ENCODE results near the gene TECTB.

The TECTB gene

GRCh38 chr10:112259688-112260087, 23.5 kb upstream of the TECTB start:
- TF ChIP-seq GATA2 (IDR thresholded peaks at IDR 0.05; ENCODE audit: low read depth, low read length) = no peak
- TF ChIP-seq GATA3 (IDR thresholded peaks at IDR 0.05; ENCODE audit: low read depth, low read length) = no peak

GRCh38 chr10:112260831-112261230, 22.4 kb upstream of the TECTB start:
- no peak for TF ChIP-seq GATA3 (IDR thresholded peaks at IDR 0.05; ENCODE audit: low read depth, low read length)
- no peak for TF ChIP-seq GATA2 (IDR thresholded peaks at IDR 0.05; ENCODE audit: low read depth, low read length)

DNA sequence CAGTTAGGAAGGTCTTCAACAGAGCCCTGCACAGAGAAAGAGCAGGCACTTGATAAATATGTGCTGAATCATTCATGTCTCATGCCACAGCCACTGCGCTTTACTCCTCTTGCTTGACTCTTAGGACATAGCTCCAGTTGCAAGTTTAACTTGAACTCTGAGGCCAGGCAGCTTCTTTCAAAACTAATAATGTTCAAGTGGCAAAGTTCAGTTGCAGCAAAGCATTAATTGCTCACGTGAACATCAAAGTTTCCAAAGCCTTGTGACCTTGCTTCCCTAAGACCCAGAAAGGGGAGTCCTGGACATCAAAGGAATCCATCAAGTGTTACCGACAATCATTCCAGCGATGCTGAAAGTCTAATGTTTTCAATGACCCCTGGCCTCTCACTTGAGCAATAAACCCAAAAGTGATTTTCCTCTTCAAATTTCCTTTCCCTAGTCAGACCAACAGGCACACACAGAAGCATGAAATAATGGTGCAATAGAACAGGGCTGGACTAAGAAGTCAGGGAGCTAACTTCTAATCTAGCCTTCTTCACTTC, 21.8 kb upstream of the TECTB start:
- no peak for TF ChIP-seq GATA3 (IDR thresholded peaks at IDR 0.05; ENCODE audit: low read depth, low read length)
- no peak for TF ChIP-seq GATA2 (IDR thresholded peaks at IDR 0.05; ENCODE audit: low read depth, low read length)

DNA sequence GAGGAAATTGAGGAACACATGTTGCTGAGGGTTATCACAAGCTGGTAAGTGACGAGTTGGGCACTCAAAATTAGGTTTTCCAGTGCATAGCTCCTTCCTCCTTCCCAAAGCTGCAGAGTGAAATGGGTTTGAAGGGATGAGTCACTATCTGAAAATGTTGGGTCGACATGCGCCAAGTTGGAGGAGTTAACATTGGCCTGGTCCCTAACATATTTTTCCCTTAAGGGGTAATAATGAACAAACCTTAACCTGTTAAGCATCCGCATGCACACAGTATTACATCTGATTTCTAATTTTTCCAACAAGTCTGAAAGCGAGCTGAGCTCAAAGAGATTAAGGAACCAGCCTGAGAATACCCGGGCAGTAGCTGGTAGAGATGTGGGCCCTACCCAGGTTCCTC, 20.7 kb upstream of the TECTB start:
- TF ChIP-seq GATA2 (IDR thresholded peaks at IDR 0.05; ENCODE audit: low read depth, low read length) (no peak), GATA3 (IDR thresholded peaks at IDR 0.05; ENCODE audit: low read depth, low read length) (no peak)

DNA sequence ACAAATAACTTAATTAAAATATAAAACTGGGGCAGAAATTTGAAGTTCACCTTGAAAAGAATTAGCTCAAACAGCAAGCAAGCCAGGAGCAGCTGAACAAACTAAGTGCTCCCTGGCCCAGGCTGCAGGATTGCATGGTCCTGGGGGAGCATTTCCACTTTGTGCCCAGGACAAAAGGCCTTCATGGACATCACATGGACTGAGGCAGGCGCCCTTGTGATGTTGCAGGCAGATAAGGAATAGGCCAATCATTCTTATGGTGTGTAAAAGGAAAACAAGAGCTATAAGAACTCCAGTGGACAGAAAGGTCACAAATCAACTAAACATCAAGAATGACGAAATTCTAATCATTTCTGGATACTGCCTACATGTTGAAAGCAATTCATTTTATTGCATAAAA, 17.5 kb upstream of the TECTB start:
- peak; percentile 60 for TF ChIP-seq GATA2 (IDR thresholded peaks at IDR 0.05; ENCODE audit: low read depth, low read length)
- peak; percentile 32; the same call in 1 of the 2 replicates for TF ChIP-seq GATA3 (IDR thresholded peaks at IDR 0.05; ENCODE audit: low read depth, low read length)

- TF ChIP-seq GATA3 (IDR thresholded peaks at IDR 0.05; ENCODE audit: low read depth, low read length) (no peak), GATA2 (IDR thresholded peaks at IDR 0.05; ENCODE audit: low read depth, low read length) (no peak)
Measured at GRCh38 chr10:112269266-112269665, 13.9 kb upstream of the TECTB start.

- TF ChIP-seq GATA2 (IDR thresholded peaks at IDR 0.05; ENCODE audit: low read depth, low read length) (no peak), GATA3 (IDR thresholded peaks at IDR 0.05; ENCODE audit: low read depth, low read length) (no peak)
Measured at GRCh38 chr10:112271982-112272381, 11.2 kb upstream of the TECTB start.

GRCh38 chr10:112274831-112275230, 8.4 kb upstream of the TECTB start:
- TF ChIP-seq GATA3 (IDR thresholded peaks at IDR 0.05; ENCODE audit: low read depth, low read length) = no peak
- no peak for TF ChIP-seq GATA2 (IDR thresholded peaks at IDR 0.05; ENCODE audit: low read depth, low read length)

GRCh38 chr10:112275512-112276245, 7.5 kb upstream of the TECTB start:
- TF ChIP-seq GATA2 (IDR thresholded peaks at IDR 0.05; ENCODE audit: low read depth, low read length) (no peak), GATA3 (IDR thresholded peaks at IDR 0.05; ENCODE audit: low read depth, low read length) (no peak)

DNA sequence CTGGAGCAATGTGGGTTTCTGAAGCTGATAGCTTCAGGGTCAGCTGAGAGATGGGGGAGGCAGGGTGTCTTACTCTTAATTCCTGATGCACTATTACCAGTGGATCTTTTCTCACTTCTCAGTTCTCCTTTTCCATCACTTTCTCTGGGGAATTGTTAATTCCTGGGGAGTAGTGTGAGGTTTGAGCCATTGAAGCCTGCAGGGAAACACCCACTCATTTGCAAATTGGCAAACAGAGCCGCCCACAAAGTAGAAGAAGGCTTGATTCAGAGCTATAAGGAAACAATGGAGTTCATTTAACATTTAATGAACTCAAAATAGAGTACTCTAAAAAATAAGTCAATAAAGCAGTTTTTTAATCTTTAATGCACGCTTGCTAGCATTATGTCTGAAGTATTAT, 4.3 kb upstream of the TECTB start:
- TF ChIP-seq GATA3 (IDR thresholded peaks at IDR 0.05; ENCODE audit: low read depth, low read length) = no peak
- no peak for TF ChIP-seq GATA2 (IDR thresholded peaks at IDR 0.05; ENCODE audit: low read depth, low read length)

DNA sequence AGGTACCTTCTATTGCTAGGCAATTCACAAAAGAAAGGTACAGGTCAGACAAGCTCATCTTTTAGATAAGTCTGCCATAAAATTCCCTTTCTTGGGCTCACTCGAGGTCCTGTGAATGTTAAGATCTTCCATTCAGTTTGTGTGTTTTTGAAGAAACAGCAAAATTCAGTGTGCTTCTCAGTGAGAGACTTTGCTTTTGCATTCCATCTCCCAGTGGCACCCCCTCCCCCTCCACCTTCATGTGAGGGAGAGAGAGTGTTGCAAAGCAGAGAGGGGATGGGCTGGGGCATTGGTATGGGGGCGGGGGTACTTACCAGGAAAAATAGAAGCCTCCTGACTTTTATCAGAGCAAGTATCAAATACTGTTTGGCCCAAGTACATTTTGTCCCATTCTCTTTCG, 3.8 kb upstream of the TECTB start:
- no peak for TF ChIP-seq GATA3 (IDR thresholded peaks at IDR 0.05; ENCODE audit: low read depth, low read length)
- TF ChIP-seq GATA2 (IDR thresholded peaks at IDR 0.05; ENCODE audit: low read depth, low read length) = no peak

DNA sequence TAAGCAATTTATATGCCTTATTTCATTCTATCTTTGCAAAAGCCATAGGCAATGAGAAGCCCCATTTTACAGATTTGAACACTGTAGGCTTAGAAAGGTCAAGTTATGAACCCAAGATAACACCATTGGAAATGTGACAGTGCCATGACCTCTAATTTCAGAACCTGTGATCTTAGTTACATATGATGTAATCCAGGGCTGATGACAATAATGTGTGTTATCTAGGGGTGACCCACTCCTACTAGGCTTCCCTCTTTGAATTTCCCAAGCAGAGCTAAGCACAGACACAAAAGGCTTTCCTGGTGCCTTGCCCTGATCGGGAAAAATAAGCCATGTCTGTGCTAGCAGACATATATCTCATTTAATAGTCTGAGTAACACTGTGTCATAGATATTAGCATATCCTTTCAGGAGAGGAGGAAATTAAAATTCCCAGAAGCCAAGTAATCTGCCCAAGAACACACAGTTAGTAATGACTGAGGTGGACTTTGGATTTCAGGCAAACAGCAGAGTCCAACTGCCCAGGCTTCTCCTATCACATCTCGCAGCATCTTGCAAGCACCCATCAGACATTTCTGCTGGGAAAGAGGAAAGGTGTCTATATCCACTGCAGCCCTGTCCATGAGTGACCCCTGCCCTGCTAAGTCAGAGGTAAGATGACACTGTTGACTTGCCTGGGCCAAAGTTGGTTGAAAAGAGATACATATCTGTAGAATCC, 2.8 kb upstream of the TECTB start:
- TF ChIP-seq GATA2 (IDR thresholded peaks at IDR 0.05; ENCODE audit: low read depth, low read length) (no peak), GATA3 (IDR thresholded peaks at IDR 0.05; ENCODE audit: low read depth, low read length) (no peak)

DNA sequence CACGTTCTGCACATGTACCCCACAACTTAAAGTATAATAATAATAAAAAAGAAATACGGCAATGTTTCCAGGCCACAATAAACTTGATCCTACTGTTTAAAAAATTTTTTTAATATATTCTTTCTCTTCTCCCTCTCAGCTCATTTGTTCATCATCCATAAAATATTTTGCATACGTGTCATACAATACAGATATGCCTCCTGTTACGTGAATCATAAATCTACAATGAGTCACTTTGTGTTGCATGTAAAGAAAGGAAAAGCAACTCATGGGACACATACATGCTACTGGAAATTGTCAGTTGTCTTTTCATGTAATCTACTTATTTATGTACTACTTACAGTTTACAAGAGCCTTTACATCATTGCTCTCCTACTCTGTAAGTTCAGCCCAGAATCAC, 1.1 kb upstream of the TECTB start:
- TF ChIP-seq GATA3 (IDR thresholded peaks at IDR 0.05; ENCODE audit: low read depth, low read length) (no peak), GATA2 (IDR thresholded peaks at IDR 0.05; ENCODE audit: low read depth, low read length) (no peak)

DNA sequence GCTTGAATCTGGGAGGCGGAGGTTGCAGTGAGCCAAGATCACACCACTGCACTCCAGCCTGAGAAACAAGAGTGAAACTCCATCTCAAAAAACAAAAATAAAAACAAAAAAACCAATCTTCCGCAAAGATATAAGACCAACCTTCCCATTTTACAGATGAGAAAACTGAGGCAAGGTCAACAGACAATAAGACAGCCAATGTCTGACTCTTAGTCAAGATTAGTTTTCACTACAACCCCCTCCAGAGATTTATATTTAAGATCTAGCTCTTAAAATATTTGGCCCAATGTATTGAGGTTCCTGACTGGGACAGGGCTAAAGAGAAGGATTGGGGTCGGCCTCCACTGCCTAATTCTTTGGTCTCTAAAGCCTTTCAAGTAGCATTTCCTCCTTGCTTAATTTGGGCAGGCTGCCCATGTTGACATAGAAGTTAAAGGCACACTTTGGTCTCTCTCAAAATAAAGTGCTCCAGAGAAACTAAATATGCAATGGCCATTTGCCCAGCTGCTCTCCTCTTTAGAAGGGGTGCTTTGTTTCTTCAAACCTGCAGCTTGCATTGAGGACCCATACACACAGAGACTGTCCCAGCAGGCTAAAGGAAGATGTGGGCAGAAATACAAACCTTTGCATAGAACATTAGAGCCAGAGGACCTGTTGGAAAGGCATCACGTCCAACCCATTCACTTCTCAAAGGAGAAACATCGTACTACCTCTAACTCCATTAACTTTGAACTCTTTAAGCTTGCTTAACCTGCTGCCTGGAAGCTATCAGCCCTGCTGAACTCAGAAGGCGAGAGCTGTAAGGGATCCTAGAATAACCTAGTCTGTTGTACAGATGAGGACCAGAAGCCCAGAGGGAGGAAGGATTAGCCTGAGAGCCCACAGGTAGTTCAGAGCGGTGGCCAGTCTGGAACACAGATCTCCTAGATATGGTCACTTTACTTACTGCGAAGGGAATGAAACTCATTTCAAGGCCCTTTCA, 3.9 kb downstream of the TECTB start:
- no peak for TF ChIP-seq GATA2 (IDR thresholded peaks at IDR 0.05; ENCODE audit: low read depth, low read length)
- TF ChIP-seq GATA3 (IDR thresholded peaks at IDR 0.05; ENCODE audit: low read depth, low read length) = no peak

All from SH-SY5Y (cell line).